ENCODE measurements around the gene LIMK2.

The LIMK2 gene

GRCh38 chr22:31210556-31211421, 1.3 kb upstream of the LIMK2 start:
- Histone ChIP-seq H3K9me3 (ENCODE audit: control extremely low read depth in 1 of 5, control insufficient read depth in 4 of 5, insufficient read depth in 2 of 5, low read depth in 1 of 5, low read length in 4 of 5) (no peaks in the 10 kb centered on the region), H3K27me3 (replicated peaks in 2 of 5; ENCODE audit: control insufficient read depth in 4 of 5, insufficient read depth in 5 of 5, low read length in 4 of 5) (no peaks in the 10 kb centered on the region), H3K4me3 (ENCODE audit: control insufficient read depth in 1 of 7, extremely low read depth in 1 of 7, insufficient read depth in 4 of 7, low read depth in 2 of 7, low read length in 6 of 7) (peak overlapping the region in 1 of 7 experiments; percentile 94), H3K27ac (ENCODE audit: insufficient read depth in 1 of 2, low read depth in 1 of 2, low read length in 2 of 2, poor library complexity in 1 of 2, severe bottlenecking in 2 of 2) (no peak overlapping the region), H3K36me3 (ENCODE audit: control insufficient read depth in 4 of 4, insufficient read depth in 4 of 4, low read length in 3 of 4) (peaks cover 0 to under 1% (median 0%) of the 10 kb centered on the region in 4 experiments), H3K4me1 (ENCODE audit: control extremely low read depth in 1 of 4, control insufficient read depth in 4 of 4, insufficient read depth in 4 of 4, low read length in 3 of 4) (peaks cover 12 to 39% (median 31%) of the 10 kb centered on the region in 4 experiments)
- ChIA-PET POLR2A (no interaction called here), CTCF (interaction anchor here (0.5 to 10.8 kb wide), 17 partner anchors 8 to 447 kb away, joined by 3 to 242 read pairs (median 4); partner anchors contain the start of gene RNF185)
- no peak for DNase-seq
- WGBS (ENCODE audit: insufficient coverage) = 50% methylated on average over 4 of the region's 8 CpGs

- POLR2A ChIA-PET = no interaction called here
- CTCF ChIA-PET = interaction anchor here (0.5 to 10.8 kb wide), 21 partner anchors 10 to 448 kb away, joined by 3 to 242 read pairs (median 4); partner anchors contain the start of genes RNF185, SELENOM and SMTN
- whole genome bisulfite sequencing (ENCODE audit: insufficient coverage) = 94% methylated on average over 6 of the region's 7 CpGs
- Histone ChIP-seq H3K4me3 (ENCODE audit: control insufficient read depth in 1 of 7, extremely low read depth in 1 of 7, insufficient read depth in 4 of 7, low read depth in 2 of 7, low read length in 6 of 7) (peak overlapping the region in 5 of 7 experiments; percentile 35 to 96 (median 95)), H3K4me1 (ENCODE audit: control extremely low read depth in 1 of 4, control insufficient read depth in 4 of 4, insufficient read depth in 4 of 4, low read length in 3 of 4) (peaks cover 12 to 46% (median 37%) of the 10 kb centered on the region in 4 experiments), H3K36me3 (ENCODE audit: control insufficient read depth in 4 of 4, insufficient read depth in 4 of 4, low read length in 3 of 4) (peaks cover 0 to 3% (median 0%) of the 10 kb centered on the region in 4 experiments), H3K9me3 (ENCODE audit: control extremely low read depth in 1 of 5, control insufficient read depth in 4 of 5, insufficient read depth in 2 of 5, low read depth in 1 of 5, low read length in 4 of 5) (no peaks in the 10 kb centered on the region), H3K27ac (ENCODE audit: insufficient read depth in 1 of 2, low read depth in 1 of 2, low read length in 2 of 2, poor library complexity in 1 of 2, severe bottlenecking in 2 of 2) (no peak overlapping the region), H3K27me3 (replicated peaks in 2 of 5; ENCODE audit: control insufficient read depth in 4 of 5, insufficient read depth in 5 of 5, low read length in 4 of 5) (no peaks in the 10 kb centered on the region)
- no peak for DNase-seq
These were observed 626 bp upstream of the LIMK2 start for GRCh38 chr22:31211482-31211861.

GRCh38 chr22:31212783-31213629, 908 bp downstream of the LIMK2 start:
- Histone ChIP-seq H3K27me3 (replicated peaks in 2 of 5; ENCODE audit: control insufficient read depth in 4 of 5, insufficient read depth in 5 of 5, low read length in 4 of 5) (no peaks in the 10 kb centered on the region), H3K36me3 (ENCODE audit: control insufficient read depth in 4 of 4, insufficient read depth in 4 of 4, low read length in 3 of 4) (peaks cover 0 to 4% (median 0%) of the 10 kb centered on the region in 4 experiments), H3K4me3 (ENCODE audit: control insufficient read depth in 1 of 7, extremely low read depth in 1 of 7, insufficient read depth in 4 of 7, low read depth in 2 of 7, low read length in 6 of 7) (peak overlapping the region; percentile 77 to 96 (median 94)), H3K4me1 (ENCODE audit: control extremely low read depth in 1 of 4, control insufficient read depth in 4 of 4, insufficient read depth in 4 of 4, low read length in 3 of 4) (peaks cover 27 to 61% (median 49%) of the 10 kb centered on the region in 4 experiments), H3K9me3 (ENCODE audit: control extremely low read depth in 1 of 5, control insufficient read depth in 4 of 5, insufficient read depth in 2 of 5, low read depth in 1 of 5, low read length in 4 of 5) (no peaks in the 10 kb centered on the region), H3K27ac (ENCODE audit: insufficient read depth in 1 of 2, low read depth in 1 of 2, low read length in 2 of 2, poor library complexity in 1 of 2, severe bottlenecking in 2 of 2) (peak overlapping the region; percentile 55 to 79)
- DNase-seq = no peak
- CTCF ChIA-PET = interaction anchor here (0.8 to 10.8 kb wide), 16 partner anchors 7 to 132 kb away, joined by 3 to 242 read pairs (median 4); partner anchors contain the start of genes SELENOM and SMTN
- POLR2A ChIA-PET = interaction anchor here (0.6 to 2.0 kb wide), 5 partner anchors 15 to 65 kb away, joined by 3 to 5 read pairs (median 3); no protein-coding TSS in a partner anchor
- WGBS (ENCODE audit: insufficient coverage) = 7% methylated on average over 6 of the region's 11 CpGs

- no peak for DNase-seq
- peaks cover 0 to 12% (median 0%) of the 10 kb centered on the region in 4 experiments for H3K36me3 ChIP-seq (ENCODE audit: control insufficient read depth in 4 of 4, insufficient read depth in 4 of 4, low read length in 3 of 4)
- WGBS (ENCODE audit: insufficient coverage) = 100% methylated on average over 6 of the region's 6 CpGs
- H3K27me3 ChIP-seq (replicated peaks in 2 of 5; ENCODE audit: control insufficient read depth in 4 of 5, insufficient read depth in 5 of 5, low read length in 4 of 5) = no peaks in the 10 kb centered on the region
- peaks cover 32 to 73% (median 56%) of the 10 kb centered on the region in 4 experiments for H3K4me1 ChIP-seq (ENCODE audit: control extremely low read depth in 1 of 4, control insufficient read depth in 4 of 4, insufficient read depth in 4 of 4, low read length in 3 of 4)
- no peak overlapping the region for H3K27ac ChIP-seq (ENCODE audit: insufficient read depth in 1 of 2, low read depth in 1 of 2, low read length in 2 of 2, poor library complexity in 1 of 2, severe bottlenecking in 2 of 2)
- ChIA-PET POLR2A (interaction anchor here (0.7 kb wide), 1 partner anchor 21 kb away, joined by 3 read pairs; no protein-coding TSS in a partner anchor), CTCF (interaction anchor here (1.4 to 10.8 kb wide), 3 partner anchors 14 to 57 kb away, joined by 7 to 242 read pairs (median 52); no protein-coding TSS in a partner anchor)
- no peaks in the 10 kb centered on the region for H3K9me3 ChIP-seq (ENCODE audit: control extremely low read depth in 1 of 5, control insufficient read depth in 4 of 5, insufficient read depth in 2 of 5, low read depth in 1 of 5, low read length in 4 of 5)
- H3K4me3 ChIP-seq (ENCODE audit: control insufficient read depth in 1 of 7, extremely low read depth in 1 of 7, insufficient read depth in 4 of 7, low read depth in 2 of 7, low read length in 6 of 7) = no peak overlapping the region
These were observed 3.0 kb downstream of the LIMK2 start for GRCh38 chr22:31215018-31215535.

- 100% methylated on average over 1 of the region's 4 CpGs for WGBS (ENCODE audit: insufficient coverage)
- Histone ChIP-seq H3K36me3 (ENCODE audit: control insufficient read depth in 4 of 4, insufficient read depth in 4 of 4, low read length in 3 of 4) (peaks cover 0 to 12% (median 0%) of the 10 kb centered on the region in 4 experiments), H3K4me1 (ENCODE audit: control extremely low read depth in 1 of 4, control insufficient read depth in 4 of 4, insufficient read depth in 4 of 4, low read length in 3 of 4) (peaks cover 25 to 77% (median 44%) of the 10 kb centered on the region in 4 experiments)
These were observed 6.6 kb downstream of the LIMK2 start for GRCh38 chr22:31218565-31219262.

GRCh38 chr22:31221084-31221483, 9.0 kb downstream of the LIMK2 start:
- H3K4me1 ChIP-seq (ENCODE audit: control extremely low read depth in 1 of 4, control insufficient read depth in 4 of 4, insufficient read depth in 4 of 4, low read length in 3 of 4) = peaks cover 20 to 68% (median 37%) of the 10 kb centered on the region in 4 experiments
- H3K27ac ChIP-seq (ENCODE audit: insufficient read depth in 1 of 2, low read depth in 1 of 2, low read length in 2 of 2, poor library complexity in 1 of 2, severe bottlenecking in 2 of 2) = no peak overlapping the region
- no peaks in the 10 kb centered on the region for H3K9me3 ChIP-seq (ENCODE audit: control extremely low read depth in 1 of 5, control insufficient read depth in 4 of 5, insufficient read depth in 2 of 5, low read depth in 1 of 5, low read length in 4 of 5)
- H3K36me3 ChIP-seq (ENCODE audit: control insufficient read depth in 4 of 4, insufficient read depth in 4 of 4, low read length in 3 of 4) = peaks cover 0 to 12% (median 0%) of the 10 kb centered on the region in 4 experiments
- DNase-seq = no peak
- ChIA-PET CTCF (interaction anchor here (1.3 to 5.1 kb wide), 2 partner anchors 9 kb away, joined by 4 to 72 read pairs; partner anchors contain the start of gene LIMK2), POLR2A (interaction anchor here (1.0 kb wide), 1 partner anchor 14 kb away, joined by 3 read pairs; no protein-coding TSS in a partner anchor)
- H3K27me3 ChIP-seq (replicated peaks in 2 of 5; ENCODE audit: control insufficient read depth in 4 of 5, insufficient read depth in 5 of 5, low read length in 4 of 5) = no peaks in the 10 kb centered on the region
- no peak overlapping the region for H3K4me3 ChIP-seq (ENCODE audit: control insufficient read depth in 1 of 7, extremely low read depth in 1 of 7, insufficient read depth in 4 of 7, low read depth in 2 of 7, low read length in 6 of 7)
- no CpG with 5 or more reads among the region's 4 CpGs for WGBS (ENCODE audit: insufficient coverage)

More at GRCh38 chr22:31218565-31219262, 6.6 kb downstream of the LIMK2 start:
- Histone ChIP-seq H3K27me3 (replicated peaks in 2 of 5; ENCODE audit: control insufficient read depth in 4 of 5, insufficient read depth in 5 of 5, low read length in 4 of 5) (no peaks in the 10 kb centered on the region), H3K4me3 (ENCODE audit: control insufficient read depth in 1 of 7, extremely low read depth in 1 of 7, insufficient read depth in 4 of 7, low read depth in 2 of 7, low read length in 6 of 7) (no peak overlapping the region), H3K9me3 (ENCODE audit: control extremely low read depth in 1 of 5, control insufficient read depth in 4 of 5, insufficient read depth in 2 of 5, low read depth in 1 of 5, low read length in 4 of 5) (no peaks in the 10 kb centered on the region), H3K27ac (ENCODE audit: insufficient read depth in 1 of 2, low read depth in 1 of 2, low read length in 2 of 2, poor library complexity in 1 of 2, severe bottlenecking in 2 of 2) (no peak overlapping the region)
- DNase-seq = no peak
- POLR2A ChIA-PET = interaction anchor here (0.5 to 2.3 kb wide), 3 partner anchors 10 to 291 kb away, joined by 3 to 11 read pairs (median 5); no protein-coding TSS in a partner anchor
- CTCF ChIA-PET = interaction anchor here (0.6 to 5.1 kb wide), 8 partner anchors 9 to 865 kb away, joined by 3 to 72 read pairs (median 4); no protein-coding TSS in a partner anchor

All from common myeloid progenitor, CD34-positive (primary cell).